ENCODE results near the gene BRD7.

DNA sequence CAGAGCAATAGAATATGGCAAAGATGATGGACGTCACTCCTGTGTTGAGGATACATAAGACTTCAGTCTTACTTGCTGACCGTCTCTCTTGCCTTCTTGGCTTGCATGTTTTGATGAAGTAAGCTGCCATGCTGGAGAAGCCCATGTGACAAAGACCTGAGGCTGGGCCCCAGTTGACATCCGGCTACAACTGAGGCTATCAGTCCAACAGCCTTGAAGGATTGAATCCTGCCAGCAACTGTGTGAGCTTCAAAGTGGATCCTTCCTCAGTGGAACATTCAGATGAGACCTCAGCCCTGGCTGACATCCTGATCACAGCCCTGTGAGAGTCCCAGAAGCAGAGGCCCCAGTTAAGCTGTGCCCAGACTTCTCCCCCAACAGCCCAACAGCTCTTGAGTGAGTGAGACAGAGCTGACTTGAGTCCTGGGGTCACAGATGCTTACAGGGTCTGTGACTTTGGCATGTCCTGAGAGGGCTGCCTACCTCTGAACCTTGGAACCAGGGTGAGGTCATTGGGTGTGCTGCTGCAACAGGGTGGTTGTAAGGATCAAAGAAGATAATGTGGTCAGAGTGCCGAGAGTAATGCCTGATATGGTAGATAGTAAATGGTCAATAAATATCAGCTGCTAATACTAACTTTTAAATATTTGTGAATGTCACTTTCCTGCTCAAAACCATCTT, 2.4 kb upstream of the BRD7 start:
- TF ChIP-seq, protein P1, sequence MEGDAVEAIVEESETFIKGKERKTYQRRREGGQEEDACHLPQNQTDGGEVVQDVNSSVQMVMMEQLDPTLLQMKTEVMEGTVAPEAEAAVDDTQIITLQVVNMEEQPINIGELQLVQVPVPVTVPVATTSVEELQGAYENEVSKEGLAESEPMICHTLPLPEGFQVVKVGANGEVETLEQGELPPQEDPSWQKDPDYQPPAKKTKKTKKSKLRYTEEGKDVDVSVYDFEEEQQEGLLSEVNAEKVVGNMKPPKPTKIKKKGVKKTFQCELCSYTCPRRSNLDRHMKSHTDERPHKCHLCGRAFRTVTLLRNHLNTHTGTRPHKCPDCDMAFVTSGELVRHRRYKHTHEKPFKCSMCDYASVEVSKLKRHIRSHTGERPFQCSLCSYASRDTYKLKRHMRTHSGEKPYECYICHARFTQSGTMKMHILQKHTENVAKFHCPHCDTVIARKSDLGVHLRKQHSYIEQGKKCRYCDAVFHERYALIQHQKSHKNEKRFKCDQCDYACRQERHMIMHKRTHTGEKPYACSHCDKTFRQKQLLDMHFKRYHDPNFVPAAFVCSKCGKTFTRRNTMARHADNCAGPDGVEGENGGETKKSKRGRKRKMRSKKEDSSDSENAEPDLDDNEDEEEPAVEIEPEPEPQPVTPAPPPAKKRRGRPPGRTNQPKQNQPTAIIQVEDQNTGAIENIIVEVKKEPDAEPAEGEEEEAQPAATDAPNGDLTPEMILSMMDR (CRISPR knock-in tag; IDR thresholded peaks at IDR 0.05), result no peak
- TF ChIP-seq CBX1 (IDR thresholded peaks at IDR 0.05; ENCODE audit: low read depth) (no peak), CREB1 (IDR thresholded peaks at IDR 0.05) (no peak), CREB1 (CRISPR knock-in tag; IDR thresholded peaks at IDR 0.05) (no peak), FLYWCH1 (CRISPR knock-in tag; IDR thresholded peaks at IDR 0.05) (no peak), PHF8 (CRISPR knock-in tag; IDR thresholded peaks at IDR 0.05) (0 out of 2 replicates have a peak, but pooled peaks have one; percentile 31), ATF1 (CRISPR knock-in tag; IDR thresholded peaks at IDR 0.05) (no peak), SUZ12 (IDR thresholded peaks at IDR 0.05; ENCODE audit: low read depth, low read length) (no peak), PHB2 (IDR thresholded peaks at IDR 0.05; ENCODE audit: partially characterized antibody) (no peak), MZF1 (CRISPR knock-in tag; IDR thresholded peaks at IDR 0.05; ENCODE audit: borderline replicate concordance) (no peak), PHF5A (CRISPR knock-in tag; IDR thresholded peaks at IDR 0.05; ENCODE audit: low read depth, unreplicated experiment) (no peak), NR2F6 (IDR thresholded peaks at IDR 0.05) (peak; percentile 16; the same call in 1 of the 2 replicates), NR2F6 (CRISPR knock-in tag; IDR thresholded peaks at IDR 0.05) (no peak; the same call in 1 of the 2 replicates), KAT8 (CRISPR knock-in tag; IDR thresholded peaks at IDR 0.05) (no peak)

All from HepG2 (cell line).